Measurements from ENCODE around the gene RPS6KA6.

The RPS6KA6 gene

GRCh38 chrX:84153538-84153937 is 34.5 kb downstream of the RPS6KA6 start:
- no peak for TF ChIP-seq CTCF (conservative IDR thresholded peaks at IDR 0.05; ENCODE audit: low read length)
- DNase-seq (ENCODE audit: low read depth) = no peak

GRCh38 chrX:84144991-84145390 is 43.0 kb downstream of the RPS6KA6 start:
- no peak for TF ChIP-seq CTCF (conservative IDR thresholded peaks at IDR 0.05; ENCODE audit: low read length)
- no peak for DNase-seq (ENCODE audit: low read depth)
- no peak overlapping the region for H3K4me3 ChIP-seq (ENCODE audit: low read length)

More at GRCh38 chrX:84153538-84153937, 34.5 kb downstream of the RPS6KA6 start:
- H3K4me3 ChIP-seq (ENCODE audit: low read length) = no peak overlapping the region

GRCh38 chrX:84144281-84144680 is 43.7 kb downstream of the RPS6KA6 start:
- no peak overlapping the region for H3K4me3 ChIP-seq (ENCODE audit: low read length)
- TF ChIP-seq CTCF (conservative IDR thresholded peaks at IDR 0.05; ENCODE audit: low read length) = no peak
- no peak for DNase-seq (ENCODE audit: low read depth)

- no peak overlapping the region for H3K4me3 ChIP-seq (ENCODE audit: low read length)
- no peak for TF ChIP-seq CTCF (conservative IDR thresholded peaks at IDR 0.05; ENCODE audit: low read length)
- DNase-seq (ENCODE audit: low read depth) = peak; percentile 10
Measured at GRCh38 chrX:84133023-84133422, 55.0 kb downstream of the RPS6KA6 start.

GRCh38 chrX:84123585-84123984 is 64.4 kb downstream of the RPS6KA6 start:
- H3K4me3 ChIP-seq (ENCODE audit: low read length) = no peak overlapping the region
- TF ChIP-seq CTCF (conservative IDR thresholded peaks at IDR 0.05; ENCODE audit: low read length) = no peak
- DNase-seq (ENCODE audit: low read depth) = no peak

- no peak overlapping the region for H3K4me3 ChIP-seq (ENCODE audit: low read length)
- DNase-seq (ENCODE audit: low read depth) = no peak
- no peak for TF ChIP-seq CTCF (conservative IDR thresholded peaks at IDR 0.05; ENCODE audit: low read length)
Measured at GRCh38 chrX:84118769-84119168, 69.2 kb downstream of the RPS6KA6 start.

- TF ChIP-seq CTCF (conservative IDR thresholded peaks at IDR 0.05; ENCODE audit: low read length) = no peak
- no peak overlapping the region for H3K4me3 ChIP-seq (ENCODE audit: low read length)
- DNase-seq (ENCODE audit: low read depth) = no peak
Measured at GRCh38 chrX:84118315-84118714, 69.7 kb downstream of the RPS6KA6 start.

All from AG10803 (cell line).